Lower lobe of right lung (tissue), 2 donors: ENCODE measurements around the gene NOBOX. TPM values are rescaled to one million over a fixed set of nuclear protein-coding genes. Genes with fewer than 3 reads are reported as not detected.

ENCODE experiments used
- ATAC-seq, 2 donors: fragments of 200-7000 bp; cut with Tn5 transposase; one replicate each; pipeline ENCODE4 v1.9.1; 2020 to 2022; ENCODE audit warnings: mild to moderate bottlenecking in 2 of 2, moderate library complexity in 2 of 2
- DNase-seq: peaks from one replicate; pipeline ENCODE4 v3.0.0-alpha.2; 2020
- H3K27ac ChIP-seq: fragments of 200-600 bp; one replicate; pipeline ENCODE4 v1.8.0; 2022
- H3K27me3 ChIP-seq: fragments of 200-600 bp; one replicate; pipeline ENCODE4 v1.8.0; 2022; ENCODE audit warnings: low read depth
- H3K36me3 ChIP-seq: fragments of 200-600 bp; one replicate; pipeline ENCODE4 v1.8.0; 2022; ENCODE audit warnings: mild to moderate bottlenecking
- H3K4me1 ChIP-seq: fragments of 200-600 bp; one replicate; pipeline ENCODE4 v1.8.0; 2022
- H3K4me3 ChIP-seq: fragments of 200-600 bp; one replicate; pipeline ENCODE4 v1.8.0; 2022; ENCODE audit warnings: mild to moderate bottlenecking
- H3K9me3 ChIP-seq: fragments of 200-600 bp; one replicate; pipeline ENCODE4 v1.8.0; 2022
- CTCF ChIP-seq: fragments of 200-600 bp; IDR thresholded peaks from one replicate; pipeline ENCODE4 v1.8.0; 2022; ENCODE audit warnings: antibody characterized with exemption, mild to moderate bottlenecking
- intact Hi-C: fragments of 100-400 bp; cut with DNase I; formaldehyde crosslinking; loops from one replicate; pipeline ENCODE4 v1.11.0; 2022
- total RNA-seq: library from RNA; stranded (reverse); fragmentation: NEBNext Ultra II Directional; extraction: Animal tissue kit (Norgen Biotek cat#: 25700); gene quantifications from one replicate; pipeline ENCODE4 v1.2.1, GENCODE V29; 2021
- donor health status: DM: no; HTN: yes; CAD: no; lungs with severe emphysema.

The NOBOX gene
- total RNA-seq, 1 donor from 2014 or later, result not detected

GRCh38 chr7:144404946-144405345 lies 1.5 kb upstream of the NOBOX start:
- intact Hi-C loops, result no loop called here
- Histone ChIP-seq H3K4me3 (no peak overlapping the region), H3K9me3 (no peaks in the 10 kb centered on the region), H3K27me3 (no peaks in the 10 kb centered on the region), H3K4me1 (no peaks in the 10 kb centered on the region), H3K36me3 (no peaks in the 10 kb centered on the region), H3K27ac (no peak overlapping the region)
- ATAC-seq, result no peak
- no peak for TF ChIP-seq CTCF
- DNase-seq, result no peak

- no peak overlapping the region for H3K4me3 ChIP-seq
- no peak overlapping the region for H3K27ac ChIP-seq
- H3K4me1 ChIP-seq, result no peaks in the 10 kb centered on the region
- ATAC-seq (no peak), DNase-seq (no peak)
- no peaks in the 10 kb centered on the region for H3K36me3 ChIP-seq
- H3K9me3 ChIP-seq, result no peaks in the 10 kb centered on the region
- intact Hi-C loops, result no loop called here
- TF ChIP-seq CTCF, result no peak
- H3K27me3 ChIP-seq, result no peaks in the 10 kb centered on the region
These were observed 391 bp downstream of the NOBOX start for GRCh38 chr7:144403102-144403501.

- ATAC-seq (no peak), DNase-seq (no peak)
- no peaks in the 10 kb centered on the region for H3K36me3 ChIP-seq
- TF ChIP-seq CTCF, result no peak
- no peaks in the 10 kb centered on the region for H3K27me3 ChIP-seq
- H3K4me1 ChIP-seq, result no peaks in the 10 kb centered on the region
- intact Hi-C loops, result no loop called here
- no peak overlapping the region for H3K4me3 ChIP-seq
- no peak overlapping the region for H3K27ac ChIP-seq
- no peaks in the 10 kb centered on the region for H3K9me3 ChIP-seq
These were observed 2.0 kb downstream of the NOBOX start for GRCh38 chr7:144401490-144401889.

GRCh38 chr7:144399946-144400345 lies 3.5 kb downstream of the NOBOX start:
- ATAC-seq (no peak), DNase-seq (no peak)
- no peaks in the 10 kb centered on the region for H3K4me1 ChIP-seq
- H3K27ac ChIP-seq, result no peak overlapping the region
- no peak overlapping the region for H3K4me3 ChIP-seq
- H3K36me3 ChIP-seq, result no peaks in the 10 kb centered on the region
- H3K27me3 ChIP-seq, result no peaks in the 10 kb centered on the region
- no peaks in the 10 kb centered on the region for H3K9me3 ChIP-seq
- intact Hi-C loops, result no loop called here
- no peak for TF ChIP-seq CTCF

DNA sequence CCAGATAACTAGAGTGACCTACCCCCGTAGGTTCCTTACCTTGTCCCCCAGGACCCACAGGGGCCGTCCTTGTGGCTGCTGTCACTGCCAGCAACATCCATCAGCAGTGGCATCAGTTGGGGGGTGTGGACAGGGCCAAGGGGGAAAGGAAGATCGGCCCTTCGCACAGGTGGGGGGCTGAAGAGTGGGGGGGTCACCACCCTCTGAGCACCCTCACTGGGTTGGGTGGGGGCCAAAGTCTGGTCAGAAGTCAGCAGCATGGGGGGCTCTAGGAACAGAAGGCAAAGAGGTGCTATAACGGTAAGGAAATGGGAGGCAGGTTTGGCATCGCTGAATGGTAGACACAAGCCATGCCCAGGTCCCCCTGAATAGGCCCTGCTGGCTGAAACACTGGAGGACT lies 4.6 kb downstream of the NOBOX start:
- H3K9me3 ChIP-seq, result no peaks in the 10 kb centered on the region
- ATAC-seq (peak in 1 of 2 donors; percentile 10), DNase-seq (no peak)
- no peaks in the 10 kb centered on the region for H3K4me1 ChIP-seq
- no peak overlapping the region for H3K4me3 ChIP-seq
- no peaks in the 10 kb centered on the region for H3K36me3 ChIP-seq
- H3K27me3 ChIP-seq, result no peaks in the 10 kb centered on the region
- no peak for TF ChIP-seq CTCF
- H3K27ac ChIP-seq, result no peak overlapping the region
- intact Hi-C loops, result no loop called here

DNA sequence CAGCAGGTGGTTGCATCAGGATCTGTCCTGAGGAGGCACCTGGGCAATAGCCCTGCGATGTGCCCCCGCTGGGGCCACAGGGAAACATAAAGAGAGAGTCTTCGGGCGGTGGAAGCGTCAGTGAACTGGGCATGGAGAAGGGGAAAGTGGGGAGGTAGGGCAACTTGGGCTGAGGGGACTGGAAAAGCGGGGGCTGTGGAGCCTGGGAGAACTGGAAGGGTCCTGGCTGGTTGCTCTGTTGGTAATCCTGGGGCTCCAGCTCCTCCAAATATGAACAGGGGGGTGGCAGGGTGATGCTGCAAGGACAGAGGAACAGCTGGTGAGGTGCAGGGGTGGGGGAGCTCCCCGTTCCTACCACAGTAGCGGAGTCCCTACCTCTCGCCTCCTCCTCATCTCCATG lies 5.2 kb downstream of the NOBOX start:
- ATAC-seq (no peak), DNase-seq (no peak)
- intact Hi-C loops, result no loop called here
- no peaks in the 10 kb centered on the region for H3K9me3 ChIP-seq
- H3K27me3 ChIP-seq, result no peaks in the 10 kb centered on the region
- H3K4me3 ChIP-seq, result no peak overlapping the region
- no peak overlapping the region for H3K27ac ChIP-seq
- no peaks in the 10 kb centered on the region for H3K4me1 ChIP-seq
- H3K36me3 ChIP-seq, result no peaks in the 10 kb centered on the region
- no peak for TF ChIP-seq CTCF
